Upper lobe of left lung (tissue), 4 donors: ENCODE measurements around the gene TSHZ2.

ENCODE experiments used
- CTCF ChIP-seq, 6 experiments: fragments of 450-650 bp in 4 of 6; fragments of 200-600 bp in 2 of 6; sonication (generic) in 2 of 6; IDR thresholded peaks; one replicate each; pipeline ENCODE4 v1.5.1; 2016 to 2019; ENCODE audit warnings: antibody characterized with exemption in 6 of 6
- POLR2A ChIP-seq, 4 donors: fragments of 450-650 bp; IDR thresholded peaks; one replicate each; pipeline ENCODE4 v1.5.1; 2016 to 2017; ENCODE audit warnings: antibody characterized with exemption in 4 of 4, mild to moderate bottlenecking in 2 of 4
- POLR2AphosphoS5 ChIP-seq, 2 donors: sonication (generic); formaldehyde crosslinking; IDR thresholded peaks; one replicate each; pipeline ENCODE4 v1.5.1; 2017; ENCODE audit warnings: antibody characterized with exemption in 2 of 2

GRCh38 chr20:52926505-52926904 lies 45.7 kb upstream of the TSHZ2 start:
- TF ChIP-seq CTCF (IDR thresholded peaks at IDR 0.05) (no peak), POLR2AphosphoS5 (IDR thresholded peaks at IDR 0.05) (no peak), POLR2A (IDR thresholded peaks at IDR 0.05) (no peak)
